SK-N-SH treated with all-trans-retinoic acid at 6 μM for 48 hours (cell line): ENCODE results near the gene PEX19.

Experiments
- CSDC2 ChIP-seq: fragments of 250-450 bp; sonication (Bioruptor Pico); IDR thresholded peaks from 2 replicates; pipeline ENCODE4 v1.5.0; 2020; ENCODE audit warnings: mild to moderate bottlenecking, moderate library complexity
- ESRRG ChIP-seq: fragments of 250-450 bp; sonication (Bioruptor Pico); IDR thresholded peaks from 2 replicates; pipeline ENCODE4 v1.6.1; 2021; ENCODE audit warnings: mild to moderate bottlenecking
- ISL1 ChIP-seq: fragments of 250-450 bp; sonication (Bioruptor Pico); IDR thresholded peaks from 2 replicates; pipeline ENCODE4 v2.1.2; 2022; ENCODE audit warnings: mild to moderate bottlenecking, moderate library complexity
- SNAI2 ChIP-seq: fragments of 250-450 bp; sonication (Bioruptor Pico); IDR thresholded peaks from 2 replicates; pipeline ENCODE4 v1.5.0; 2020; ENCODE audit warnings: mild to moderate bottlenecking, moderate library complexity
- TCF4 ChIP-seq: fragments of 250-450 bp; sonication (Bioruptor Pico); IDR thresholded peaks from 2 replicates; pipeline ENCODE4 v1.8.0; 2021; ENCODE audit warnings: mild to moderate bottlenecking, moderate library complexity, borderline replicate concordance
- TOX ChIP-seq: fragments of 250-450 bp; sonication (Bioruptor Pico); IDR thresholded peaks from 2 replicates; pipeline ENCODE4 v1.8.0; 2021; ENCODE audit warnings: mild to moderate bottlenecking, moderate library complexity, borderline replicate concordance
- ZC3H10 ChIP-seq: fragments of 250-450 bp; sonication (Bioruptor Pico); IDR thresholded peaks from 2 replicates; pipeline ENCODE4 v1.5.1; 2021; ENCODE audit warnings: mild to moderate bottlenecking, moderate library complexity
- ZFP3 ChIP-seq: fragments of 250-450 bp; sonication (Bioruptor Pico); IDR thresholded peaks from 2 replicates; pipeline ENCODE4 v1.5.0; 2020; ENCODE audit warnings: mild to moderate bottlenecking, moderate library complexity
- ZFP30 ChIP-seq: fragments of 450-650 bp; formaldehyde crosslinking; IDR thresholded peaks from 2 replicates; pipeline ENCODE4 v1.5.0; 2022; ENCODE audit warnings: mild to moderate bottlenecking, moderate library complexity
- ZNF565 ChIP-seq: fragments of 450-650 bp; formaldehyde crosslinking; conservative IDR thresholded peaks from 2 replicates; pipeline ENCODE4 v1.5.0; 2020; ENCODE audit warnings: low read depth, mild to moderate bottlenecking, moderate library complexity
- ZNF70 ChIP-seq: fragments of 450-650 bp; formaldehyde crosslinking; IDR thresholded peaks from 2 replicates; pipeline ENCODE4 v1.5.0; 2020; ENCODE audit warnings: mild to moderate bottlenecking, moderate library complexity
- TF ChIP-seq, protein P1 (sequence below): fragments of 250-450 bp; sonication (Bioruptor Pico); IDR thresholded peaks from 2 replicates; pipeline ENCODE4 v1.8.0; 2020; ENCODE audit warnings: mild to moderate bottlenecking, moderate library complexity, borderline replicate concordance
- TF ChIP-seq, protein P2 (sequence below): fragments of 250-450 bp; sonication (Bioruptor Pico); IDR thresholded peaks from 2 replicates; pipeline ENCODE4 v1.5.0; 2020; ENCODE audit warnings: mild to moderate bottlenecking, moderate library complexity

DNA sequence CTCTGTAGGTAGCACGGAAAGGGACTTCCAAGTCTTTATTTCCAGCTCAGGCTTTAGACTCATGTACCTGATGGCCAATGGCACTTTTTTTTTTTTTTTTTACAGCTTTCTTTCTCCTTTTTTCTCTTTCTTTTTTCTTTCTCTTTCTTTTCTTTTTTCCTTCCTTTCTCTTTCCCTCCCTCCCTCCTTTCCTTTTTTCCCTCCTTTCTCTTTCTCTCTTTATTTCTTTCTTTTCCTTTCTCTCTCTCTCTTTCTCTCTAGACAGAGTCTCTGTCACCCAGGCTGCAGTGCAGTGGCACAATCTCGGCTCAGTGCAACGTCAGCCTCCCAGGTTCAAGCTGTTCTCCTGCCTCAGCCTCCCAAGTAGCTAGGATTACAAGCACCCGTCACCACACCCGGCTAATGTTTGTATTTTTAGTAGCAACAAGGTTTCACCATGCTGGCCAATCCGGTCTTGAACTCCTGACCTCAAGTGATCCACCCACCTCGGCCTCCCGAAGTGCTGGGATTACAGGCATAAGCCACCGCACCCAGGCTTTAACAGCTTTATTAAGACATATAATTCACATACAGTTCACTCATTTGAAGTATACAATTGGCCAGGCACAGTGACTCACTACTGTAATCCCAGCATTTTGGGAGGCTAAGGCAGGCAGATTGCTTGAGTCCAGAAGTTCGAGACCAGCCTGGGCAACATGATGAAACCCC, 17.5 kb downstream of the PEX19 start:
- TF ChIP-seq ISL1 (CRISPR knock-in tag) (no peak), CSDC2 (CRISPR knock-in tag) (no peak), ZFP3 (CRISPR knock-in tag) (no peak), ZNF565 (CRISPR knock-in tag) (no peak), TOX (CRISPR knock-in tag) (no peak), ZFP30 (CRISPR knock-in tag) (no peak), ESRRG (CRISPR knock-in tag) (no peak), ZC3H10 (CRISPR knock-in tag) (no peak), TCF4 (no peak), ZNF70 (CRISPR knock-in tag) (no peak), SNAI2 (CRISPR knock-in tag) (no peak)
- TF ChIP-seq, protein P1, sequence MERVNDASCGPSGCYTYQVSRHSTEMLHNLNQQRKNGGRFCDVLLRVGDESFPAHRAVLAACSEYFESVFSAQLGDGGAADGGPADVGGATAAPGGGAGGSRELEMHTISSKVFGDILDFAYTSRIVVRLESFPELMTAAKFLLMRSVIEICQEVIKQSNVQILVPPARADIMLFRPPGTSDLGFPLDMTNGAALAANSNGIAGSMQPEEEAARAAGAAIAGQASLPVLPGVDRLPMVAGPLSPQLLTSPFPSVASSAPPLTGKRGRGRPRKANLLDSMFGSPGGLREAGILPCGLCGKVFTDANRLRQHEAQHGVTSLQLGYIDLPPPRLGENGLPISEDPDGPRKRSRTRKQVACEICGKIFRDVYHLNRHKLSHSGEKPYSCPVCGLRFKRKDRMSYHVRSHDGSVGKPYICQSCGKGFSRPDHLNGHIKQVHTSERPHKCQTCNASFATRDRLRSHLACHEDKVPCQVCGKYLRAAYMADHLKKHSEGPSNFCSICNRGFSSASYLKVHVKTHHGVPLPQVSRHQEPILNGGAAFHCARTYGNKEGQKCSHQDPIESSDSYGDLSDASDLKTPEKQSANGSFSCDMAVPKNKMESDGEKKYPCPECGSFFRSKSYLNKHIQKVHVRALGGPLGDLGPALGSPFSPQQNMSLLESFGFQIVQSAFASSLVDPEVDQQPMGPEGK (CRISPR knock-in tag), result no peak
- TF ChIP-seq, protein P2, sequence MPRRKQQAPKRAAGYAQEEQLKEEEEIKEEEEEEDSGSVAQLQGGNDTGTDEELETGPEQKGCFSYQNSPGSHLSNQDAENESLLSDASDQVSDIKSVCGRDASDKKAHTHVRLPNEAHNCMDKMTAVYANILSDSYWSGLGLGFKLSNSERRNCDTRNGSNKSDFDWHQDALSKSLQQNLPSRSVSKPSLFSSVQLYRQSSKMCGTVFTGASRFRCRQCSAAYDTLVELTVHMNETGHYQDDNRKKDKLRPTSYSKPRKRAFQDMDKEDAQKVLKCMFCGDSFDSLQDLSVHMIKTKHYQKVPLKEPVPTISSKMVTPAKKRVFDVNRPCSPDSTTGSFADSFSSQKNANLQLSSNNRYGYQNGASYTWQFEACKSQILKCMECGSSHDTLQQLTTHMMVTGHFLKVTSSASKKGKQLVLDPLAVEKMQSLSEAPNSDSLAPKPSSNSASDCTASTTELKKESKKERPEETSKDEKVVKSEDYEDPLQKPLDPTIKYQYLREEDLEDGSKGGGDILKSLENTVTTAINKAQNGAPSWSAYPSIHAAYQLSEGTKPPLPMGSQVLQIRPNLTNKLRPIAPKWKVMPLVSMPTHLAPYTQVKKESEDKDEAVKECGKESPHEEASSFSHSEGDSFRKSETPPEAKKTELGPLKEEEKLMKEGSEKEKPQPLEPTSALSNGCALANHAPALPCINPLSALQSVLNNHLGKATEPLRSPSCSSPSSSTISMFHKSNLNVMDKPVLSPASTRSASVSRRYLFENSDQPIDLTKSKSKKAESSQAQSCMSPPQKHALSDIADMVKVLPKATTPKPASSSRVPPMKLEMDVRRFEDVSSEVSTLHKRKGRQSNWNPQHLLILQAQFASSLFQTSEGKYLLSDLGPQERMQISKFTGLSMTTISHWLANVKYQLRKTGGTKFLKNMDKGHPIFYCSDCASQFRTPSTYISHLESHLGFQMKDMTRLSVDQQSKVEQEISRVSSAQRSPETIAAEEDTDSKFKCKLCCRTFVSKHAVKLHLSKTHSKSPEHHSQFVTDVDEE (CRISPR knock-in tag), result no peak
